HG03521 (cell line): ENCODE data around the gene PCAT7.
"Not testable (repeated sequence)": the region's sequence is repeated elsewhere in the genome, so short reads cannot be mapped to it uniquely, and the experiment has no call there.

ENCODE experiments used
- ATAC-seq: cut with Tn5 transposase; IDR thresholded peaks from one replicate; pipeline ENCODE4 v1.9.1; 2021; ENCODE audit warnings: mild to moderate bottlenecking, moderate library complexity; ENCODE audit not compliant: unreplicated experiment

The PCAT7 gene

DNA sequence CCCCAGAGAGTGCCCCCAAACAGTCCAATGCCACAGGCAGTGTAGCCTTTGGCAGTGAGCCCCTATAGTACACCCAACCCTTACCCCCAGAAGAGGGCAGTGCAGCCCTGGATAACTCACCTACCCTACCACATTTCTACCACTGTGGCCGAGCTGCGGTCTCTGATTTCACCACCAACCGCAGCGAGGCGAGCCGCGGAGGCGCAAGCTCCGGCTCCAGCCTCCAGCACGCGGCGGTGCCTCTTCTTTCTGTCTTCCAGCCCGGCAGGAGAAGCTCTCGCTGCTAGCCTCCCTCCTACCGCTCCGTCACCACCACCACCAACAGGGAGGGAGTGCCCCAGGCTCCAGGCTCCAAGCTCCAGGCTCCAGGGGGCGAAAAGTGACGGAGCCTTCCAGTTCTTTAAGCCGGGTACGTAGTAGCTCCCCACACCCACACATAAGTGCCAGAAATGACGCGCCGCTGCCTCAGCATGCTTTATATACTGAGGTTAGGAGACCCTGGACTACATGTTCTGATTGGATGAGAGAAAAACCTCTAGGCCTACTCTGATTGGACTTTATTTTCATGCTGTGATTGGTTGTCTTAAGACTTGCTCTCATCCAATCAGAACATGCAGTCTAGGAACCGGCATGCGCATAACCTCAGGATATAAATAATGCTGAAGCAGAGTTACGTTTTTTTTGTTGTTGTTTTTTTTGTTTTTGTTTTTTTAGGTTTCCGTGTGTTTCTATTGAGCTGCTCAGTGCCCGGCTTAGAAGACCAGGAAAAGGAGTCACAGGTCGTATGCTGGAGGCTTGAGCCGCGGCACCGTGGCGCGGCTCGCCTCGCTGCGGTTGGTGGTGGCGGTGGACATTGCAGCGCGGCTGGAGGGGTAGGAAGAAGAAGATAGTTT lies at the start of gene PCAT7:
Gene PCAT7, plus strand, starts transcription at position 645 of the 893 bp plus-strand sequence.
- ATAC-seq, result no peak

- ATAC-seq, result not testable (repeated sequence)
These were observed 48.5 kb upstream of the PCAT7 start for GRCh38 chr9:94506370-94506769.

- no peak for ATAC-seq
These were observed 47.2 kb upstream of the PCAT7 start for GRCh38 chr9:94507531-94508258.

- ATAC-seq, result no peak
These were observed 43.5 kb upstream of the PCAT7 start for GRCh38 chr9:94511134-94511954.

DNA sequence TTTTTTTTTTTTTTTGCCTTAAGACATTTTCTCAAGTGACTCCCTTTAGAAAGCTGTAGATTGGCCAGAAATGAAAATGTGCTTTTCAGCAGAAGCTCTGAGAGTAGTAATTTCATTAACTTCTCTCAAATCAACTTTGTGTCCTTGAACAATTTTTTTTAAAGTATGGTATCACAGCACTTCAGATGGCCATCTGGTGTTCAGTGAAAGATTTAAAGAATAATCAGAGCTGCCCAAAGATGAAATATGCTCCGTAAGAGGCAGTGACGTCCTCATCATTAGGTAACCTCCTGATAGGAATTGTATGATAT lies 43.0 kb upstream of the PCAT7 start:
- no peak for ATAC-seq

- ATAC-seq, result no peak
These were observed 40.2 kb upstream of the PCAT7 start for GRCh38 chr9:94514722-94515121.

DNA sequence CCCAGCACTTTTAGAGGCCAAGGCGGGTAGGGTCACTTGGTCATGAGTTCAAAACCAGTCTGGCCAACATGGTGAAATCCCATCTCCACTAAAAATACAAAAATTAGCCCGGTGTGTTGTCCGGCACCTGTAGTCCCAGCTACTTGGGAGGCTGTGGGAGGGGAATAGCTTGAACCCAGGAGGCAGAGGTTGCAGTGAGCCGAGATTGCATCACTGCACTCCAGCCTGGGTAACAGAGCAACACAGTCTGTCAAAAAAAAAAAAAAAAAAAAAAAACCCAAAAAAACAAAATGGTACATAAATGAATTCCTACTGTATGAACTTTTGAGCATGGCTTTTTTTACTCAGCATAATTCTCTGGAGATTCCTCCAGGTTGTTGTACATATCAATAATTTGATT lies 37.6 kb upstream of the PCAT7 start:
- ATAC-seq, result no peak

- ATAC-seq, result no peak
These were observed 29.4 kb upstream of the PCAT7 start for GRCh38 chr9:94525396-94526035.

- ATAC-seq, result no peak
These were observed 28.6 kb upstream of the PCAT7 start for GRCh38 chr9:94526271-94526670.

DNA sequence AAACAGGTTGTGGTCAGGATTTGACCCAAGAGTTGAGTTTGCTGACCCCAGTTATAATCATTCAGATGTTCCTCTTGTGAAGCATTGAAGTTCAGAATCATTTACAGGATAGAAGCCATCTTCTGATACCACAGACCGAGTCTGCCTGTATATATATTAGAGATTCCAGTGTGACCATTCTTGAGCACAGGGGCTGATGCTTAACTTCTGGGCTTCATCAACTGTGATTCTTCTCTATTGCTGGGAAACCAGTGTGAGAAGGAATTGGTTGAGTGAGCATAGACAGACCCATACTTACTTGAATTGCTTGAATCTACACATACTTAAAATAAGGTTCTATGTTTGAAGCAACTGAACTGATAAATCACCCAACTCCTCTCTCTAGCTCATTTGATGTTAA lies 27.9 kb upstream of the PCAT7 start:
- ATAC-seq, result no peak

DNA sequence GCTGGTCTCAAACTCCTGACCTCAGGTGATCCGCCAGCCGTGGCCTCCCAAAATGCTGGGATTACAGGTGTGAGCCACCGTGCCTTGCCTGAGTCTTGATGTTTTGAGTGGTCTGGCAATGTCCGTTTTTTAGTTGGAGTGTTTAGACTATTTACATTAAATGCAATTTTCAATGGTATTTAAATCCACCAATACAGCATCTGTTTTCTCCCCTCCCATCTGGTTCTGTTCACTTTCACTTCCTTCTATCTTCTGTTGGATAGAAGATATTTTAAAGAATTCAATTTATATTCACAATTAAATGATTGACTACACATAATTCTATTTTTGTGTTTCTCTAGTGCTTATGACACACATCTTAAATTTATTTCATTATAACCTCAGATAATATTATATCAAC lies 26.0 kb upstream of the PCAT7 start:
- ATAC-seq, result no peak

DNA sequence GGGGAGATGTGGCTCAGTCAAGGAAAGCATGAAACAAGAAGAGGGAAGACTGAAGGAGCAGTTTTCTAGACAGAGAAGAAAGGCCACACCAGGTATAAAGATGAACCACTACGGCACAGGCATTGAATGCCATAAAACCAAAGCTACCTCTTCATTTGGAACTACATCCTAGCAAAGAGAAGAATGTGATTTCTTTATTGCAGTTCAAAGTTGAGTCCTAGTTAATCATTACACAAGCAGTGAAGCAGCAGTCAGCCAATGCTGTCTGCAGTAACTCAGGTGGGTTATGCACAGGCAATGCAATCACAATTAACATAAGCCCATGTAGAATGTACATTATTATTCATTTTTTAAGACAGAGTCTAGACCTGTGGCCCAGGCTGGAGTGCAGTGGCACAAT lies 21.7 kb upstream of the PCAT7 start:
- ATAC-seq, result no peak

DNA sequence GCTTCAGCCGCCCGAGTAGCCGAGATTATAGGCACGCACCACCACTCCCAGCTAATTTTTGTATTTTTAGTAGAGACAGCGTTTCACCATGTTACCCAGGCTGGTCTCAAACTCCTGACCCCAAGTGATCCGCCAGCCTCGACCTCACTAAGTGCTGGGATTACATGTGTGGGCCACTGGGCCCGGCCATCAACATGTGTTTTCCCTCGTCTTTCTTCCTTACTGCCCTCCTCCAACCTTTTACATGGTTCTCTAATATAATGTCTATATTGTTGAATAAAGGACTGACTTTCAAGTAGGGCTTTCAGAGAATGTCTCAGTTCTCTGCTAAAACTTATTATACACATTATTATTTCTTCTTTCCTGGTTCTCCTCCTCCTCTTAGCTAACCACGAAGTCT lies 21.3 kb upstream of the PCAT7 start:
- no peak for ATAC-seq

- no peak for ATAC-seq
These were observed 20.0 kb upstream of the PCAT7 start for GRCh38 chr9:94534901-94535300.

GRCh38 chr9:94538908-94539307 lies 16.0 kb upstream of the PCAT7 start:
- no peak for ATAC-seq

- ATAC-seq, result not testable (repeated sequence)
These were observed 10.5 kb upstream of the PCAT7 start for GRCh38 chr9:94544335-94544734.

DNA sequence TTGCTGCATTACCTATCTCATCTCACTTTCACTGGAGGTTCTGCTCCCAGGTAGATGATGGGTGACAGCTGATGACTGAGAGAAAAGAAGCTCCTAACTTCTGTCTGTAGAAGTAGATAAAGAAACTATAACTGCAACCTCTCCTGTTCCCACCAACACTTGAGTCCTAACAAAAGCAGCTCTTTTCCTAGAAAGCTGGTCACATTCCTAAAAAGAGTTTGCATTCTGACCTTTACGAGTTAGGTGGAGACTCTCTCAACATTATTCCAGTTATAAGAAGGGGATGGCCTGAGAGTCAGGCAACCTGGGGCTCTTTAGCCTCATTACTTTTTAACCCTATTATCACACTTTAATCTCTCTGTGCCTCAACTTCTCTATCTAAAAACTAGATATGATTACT lies 8.9 kb upstream of the PCAT7 start:
- no peak for ATAC-seq

DNA sequence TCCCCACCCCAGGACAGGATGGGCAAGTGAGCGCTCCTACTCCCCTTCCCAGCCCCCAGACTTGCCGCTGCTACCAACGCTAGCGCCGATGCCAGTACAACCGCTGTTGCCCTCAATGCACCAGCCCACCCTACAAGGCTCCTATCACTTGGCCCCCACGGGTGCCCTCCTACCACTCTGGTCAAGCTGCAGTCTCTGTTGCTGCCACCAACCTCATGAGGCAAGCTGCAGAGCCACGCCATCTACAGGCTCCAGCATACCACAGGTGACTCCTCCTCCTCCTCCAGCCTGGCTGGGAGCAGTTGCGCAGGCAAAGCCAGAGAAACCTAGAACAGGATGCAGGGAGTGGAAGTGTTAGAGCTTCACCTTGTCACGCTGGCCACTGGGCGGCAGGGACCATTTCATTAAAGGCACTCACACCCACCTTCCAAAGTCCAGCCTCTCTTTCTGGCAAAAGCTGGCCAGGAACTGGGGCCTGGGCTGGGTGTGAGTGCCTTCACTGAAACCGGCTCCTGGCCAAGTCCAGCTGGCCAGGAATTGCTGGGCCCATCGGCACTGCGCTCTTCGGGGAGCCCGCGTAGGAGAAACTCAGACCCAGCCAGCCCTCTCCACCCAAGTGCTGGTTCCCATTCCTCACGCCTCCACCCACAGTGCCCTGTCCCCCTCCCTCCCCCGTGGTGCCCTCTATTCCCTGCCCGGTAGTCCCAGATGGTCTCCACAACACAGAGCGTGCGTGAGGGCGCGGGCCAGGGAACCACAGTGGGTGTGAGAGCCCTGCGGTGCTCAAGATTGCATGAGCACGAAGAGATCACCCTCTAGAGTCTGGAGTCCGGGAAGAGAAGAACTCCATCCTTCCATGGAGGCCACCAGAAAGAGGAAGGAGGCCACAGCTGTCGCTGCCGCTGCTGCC lies 1.6 kb upstream of the PCAT7 start:
- ATAC-seq, result no peak

DNA sequence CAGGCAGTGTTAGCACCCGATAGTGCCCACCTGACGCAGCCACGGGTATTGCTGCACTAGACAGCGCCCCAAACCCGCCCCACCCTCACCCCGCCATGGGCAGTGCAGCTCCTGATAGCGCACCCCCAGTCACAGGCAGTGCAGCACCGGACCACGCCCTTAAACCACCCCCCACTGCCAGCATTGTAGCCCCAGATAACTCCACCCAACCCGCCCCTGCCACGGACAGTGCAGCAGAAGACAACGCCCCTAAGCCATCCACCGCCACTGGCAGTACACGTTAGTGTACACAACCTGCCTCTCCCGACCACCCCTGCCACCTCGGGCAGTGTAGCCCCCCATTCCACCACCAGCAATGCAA lies 825 bp upstream of the PCAT7 start:
- no peak for ATAC-seq

DNA sequence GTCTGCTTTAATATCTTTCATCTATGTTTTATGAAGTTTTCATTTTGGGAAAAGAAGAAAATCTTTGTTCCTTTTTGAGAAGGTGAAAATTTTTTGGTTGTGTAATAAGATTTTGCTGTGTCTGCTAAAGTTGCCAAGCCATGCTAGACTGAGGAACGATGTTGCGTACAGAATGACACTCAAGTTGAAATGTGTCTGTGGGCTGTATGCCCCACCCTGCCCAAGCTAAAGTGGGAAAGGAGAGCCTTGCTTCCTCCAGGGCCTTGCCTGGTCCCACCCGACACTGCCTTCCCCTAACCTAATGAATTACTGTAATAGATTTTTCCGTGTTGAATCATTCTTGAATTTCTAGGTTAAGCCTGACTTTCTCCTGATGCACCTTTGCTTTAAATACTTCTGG lies 2.5 kb downstream of the PCAT7 start:
- no peak for ATAC-seq
